ENCODE measurements around the gene IP6K2.

The IP6K2 gene

GRCh38 chr3:48688032-48688736, 28.8 kb downstream of the IP6K2 start:
- no peak for DNase-seq

DNA sequence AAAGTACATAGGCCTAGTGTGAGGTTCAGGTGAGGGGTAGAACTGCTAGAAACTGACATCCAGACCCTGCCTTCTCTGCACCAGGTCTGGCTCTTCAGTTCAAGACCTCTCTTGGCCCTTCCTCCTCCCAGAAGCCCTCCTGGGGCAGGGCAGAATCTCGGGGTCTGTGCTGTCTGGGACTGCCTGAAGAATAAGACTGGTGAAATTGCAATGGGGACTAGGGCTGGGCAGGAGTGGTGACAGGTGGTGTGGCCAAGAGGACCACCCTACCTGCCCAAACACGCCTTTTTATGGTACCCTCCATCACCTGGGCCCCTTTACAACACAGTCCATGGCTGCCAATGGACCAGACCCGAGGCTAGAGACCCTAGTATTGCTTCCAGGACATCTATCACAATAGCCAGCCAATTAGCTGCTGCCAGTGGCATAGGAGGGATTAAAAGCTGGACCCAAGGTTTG, 29.8 kb downstream of the IP6K2 start:
- no peak for DNase-seq

DNA sequence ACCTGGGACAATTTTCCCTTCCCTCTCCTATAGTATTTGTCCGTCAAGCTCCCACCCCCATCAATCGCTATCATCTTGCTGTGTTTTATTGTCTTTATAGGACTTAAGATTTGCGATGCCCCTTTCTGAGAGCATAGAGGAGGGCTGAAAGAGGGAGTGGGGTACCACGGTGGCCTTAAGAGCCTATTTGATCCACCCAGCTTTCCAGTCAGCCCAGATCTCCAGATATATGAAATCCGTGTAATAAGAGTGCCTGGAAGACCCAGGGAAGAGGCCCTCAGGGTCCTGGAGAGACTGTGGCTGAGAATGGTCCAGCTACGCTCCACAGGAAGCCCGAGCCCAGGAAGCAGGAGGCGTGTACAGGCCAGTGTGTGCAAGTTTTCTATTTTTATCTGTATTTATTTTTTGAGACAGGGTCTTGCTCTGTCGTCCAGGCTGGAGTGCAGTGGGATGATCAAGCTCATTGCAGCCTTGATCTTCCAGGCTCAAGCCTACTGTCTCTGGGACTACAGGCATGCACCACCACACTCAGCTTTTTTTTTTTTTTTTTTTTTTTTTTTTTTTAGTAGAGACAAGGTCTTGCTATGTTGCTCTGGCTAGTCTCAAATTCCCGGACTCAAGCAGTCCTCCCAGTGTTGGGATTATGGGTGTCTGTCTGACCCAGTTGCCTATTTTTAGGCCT, 30.3 kb downstream of the IP6K2 start:
- no peak for DNase-seq

DNA sequence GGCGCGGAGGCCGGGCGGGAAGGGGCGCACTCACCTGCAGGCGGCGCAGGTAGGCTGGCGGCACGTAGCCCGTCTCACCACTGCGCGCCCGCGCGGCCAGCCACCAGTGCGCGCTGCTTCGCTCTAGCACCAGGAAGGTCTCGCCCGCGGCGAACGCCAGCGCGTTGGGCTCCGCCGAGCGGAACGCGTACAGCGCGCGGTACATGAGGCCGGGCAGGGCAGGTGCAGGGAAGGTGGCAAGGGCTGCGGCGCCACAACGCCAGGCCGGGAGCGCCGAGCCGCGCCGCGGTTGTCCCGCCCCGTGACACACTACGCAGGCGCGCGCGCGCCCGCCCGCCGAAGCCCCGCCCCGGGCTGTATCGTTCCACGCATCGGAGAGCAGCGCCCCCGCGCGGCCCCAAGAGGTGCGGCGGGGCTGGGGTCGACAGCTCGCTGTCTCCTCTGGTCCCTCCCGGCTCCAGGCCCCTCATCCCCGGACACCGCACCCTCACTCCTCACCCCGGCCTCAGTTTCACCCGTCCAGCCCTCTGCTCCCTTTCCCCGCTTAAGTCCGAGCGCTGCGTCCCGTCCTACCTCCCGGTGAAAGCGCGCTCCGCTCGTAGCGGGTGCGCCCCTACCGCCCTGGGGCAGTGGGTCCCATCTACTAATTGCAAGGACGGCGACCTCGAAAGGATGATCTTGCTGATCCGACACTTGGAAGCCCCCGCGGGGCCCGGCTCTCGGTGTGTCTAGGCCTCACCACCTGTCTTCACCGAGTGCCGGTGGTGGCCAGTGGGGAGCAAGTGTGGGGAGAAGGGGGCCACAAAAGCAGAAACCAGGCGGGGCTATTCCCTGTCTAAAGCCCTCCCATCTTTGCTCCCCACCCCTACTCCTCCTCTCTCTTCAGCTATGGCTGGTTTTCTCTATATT, 31.2 kb downstream of the IP6K2 start, which contains the start of gene NCKIPSD:
Gene NCKIPSD, minus strand, starts transcription at position 313 of the 909 bp plus-strand sequence. Its CDS starts 108 bp downstream, at position 205.
- DNase-seq = peak; percentile 97

- no peak for DNase-seq
Measured at GRCh38 chr3:48685293-48685602, 31.8 kb downstream of the IP6K2 start.

GRCh38 chr3:48684480-48685143, 32.4 kb downstream of the IP6K2 start:
- DNase-seq = no peak

GRCh38 chr3:48684054-48684349, 33.0 kb downstream of the IP6K2 start:
- no peak for DNase-seq

DNA sequence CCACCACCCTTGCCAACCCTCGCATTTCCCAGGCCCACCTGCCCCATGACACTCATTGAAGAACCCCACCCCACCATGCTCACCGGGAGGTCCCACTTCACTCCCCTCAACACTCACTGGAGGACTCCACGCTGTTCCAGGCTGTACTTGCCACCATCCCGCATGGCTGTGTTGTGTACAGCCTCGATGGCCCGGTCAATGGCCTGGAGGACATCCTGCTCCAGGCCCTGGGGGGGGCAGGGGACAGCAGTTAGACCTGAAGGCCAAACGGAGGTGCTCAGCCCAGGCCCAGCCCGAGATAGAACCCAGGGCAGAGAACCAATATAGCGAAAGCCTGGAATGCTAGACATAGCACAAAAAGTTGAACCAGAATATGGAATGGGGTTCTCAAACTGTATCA, 34.2 kb downstream of the IP6K2 start:
- DNase-seq = no peak

DNA sequence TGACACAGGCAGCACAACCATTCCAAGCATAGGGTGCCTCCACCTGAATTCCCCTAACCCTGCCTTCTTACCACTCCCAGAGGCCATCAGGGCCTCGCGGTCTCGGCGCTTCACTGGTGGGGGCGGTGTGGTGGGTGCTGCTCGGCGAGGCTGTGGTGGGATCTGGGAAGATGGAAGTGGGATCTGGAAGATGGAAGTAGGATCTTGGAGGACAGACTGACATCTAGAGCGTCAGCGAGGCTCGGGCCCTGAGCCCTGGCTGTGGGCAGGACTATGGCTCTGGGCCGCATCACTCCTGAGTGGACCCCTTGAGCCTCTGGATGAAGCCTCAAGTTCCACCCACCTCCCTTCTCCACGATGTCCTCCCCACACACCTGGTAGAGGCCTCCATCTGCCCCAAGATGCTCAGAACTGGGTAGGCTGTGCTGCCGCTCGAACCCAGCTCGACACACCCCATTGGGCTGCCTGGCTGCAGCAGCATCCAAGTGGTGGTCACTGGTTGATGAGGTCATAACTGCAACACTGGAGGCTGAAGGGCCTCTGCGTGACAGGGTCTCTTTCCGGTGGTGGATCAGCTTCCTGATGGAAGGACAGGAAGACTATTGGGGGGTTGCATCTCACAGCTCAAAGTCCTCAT, 34.9 kb downstream of the IP6K2 start:
- no peak for DNase-seq

DNA sequence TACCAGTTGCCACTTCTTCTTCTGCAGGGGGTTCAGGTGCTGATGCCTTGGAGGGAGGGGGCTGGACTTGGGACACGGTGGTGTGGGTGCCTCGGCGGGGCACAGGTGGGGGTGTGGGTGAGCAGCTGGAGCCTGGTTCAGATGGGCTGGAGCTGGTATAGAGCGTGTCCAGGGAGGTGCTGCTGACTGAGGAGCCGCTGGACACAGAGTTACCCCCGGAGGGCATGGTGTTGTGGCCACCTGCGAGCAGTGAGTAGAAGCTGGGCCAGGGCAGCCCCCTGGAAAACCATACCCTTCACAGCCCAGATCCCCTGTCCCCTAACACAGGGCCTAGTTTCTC, 35.5 kb downstream of the IP6K2 start:
- no peak for DNase-seq

GRCh38 chr3:48680811-48681540, 36.0 kb downstream of the IP6K2 start:
- DNase-seq = no peak

- DNase-seq = no peak
Measured at GRCh38 chr3:48679411-48680391, 37.3 kb downstream of the IP6K2 start.

- no peak for DNase-seq
Measured at GRCh38 chr3:48678566-48679380, 38.2 kb downstream of the IP6K2 start.

DNA sequence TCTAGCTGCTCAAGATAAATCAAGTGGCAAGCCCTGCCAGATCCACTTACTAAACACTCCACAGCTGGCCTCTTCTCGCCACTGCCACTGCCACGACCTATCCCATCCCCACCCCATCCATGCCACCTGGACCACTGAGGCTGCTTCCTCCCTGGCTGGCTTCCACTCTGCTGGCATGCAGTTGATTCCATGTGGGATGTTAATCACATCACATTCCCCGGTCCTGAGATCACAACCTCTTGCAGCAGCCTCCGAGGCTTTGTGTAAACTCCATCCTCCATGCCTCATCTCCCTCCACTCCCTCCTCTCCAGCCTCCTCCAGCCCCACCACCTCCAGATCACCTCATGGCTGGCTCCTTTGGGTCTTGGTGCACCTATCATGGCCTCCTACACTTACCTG, 39.0 kb downstream of the IP6K2 start:
- no peak for DNase-seq

- DNase-seq = no peak
Measured at GRCh38 chr3:48674505-48674904, 42.5 kb downstream of the IP6K2 start.

GRCh38 chr3:48672522-48672921, 44.5 kb downstream of the IP6K2 start:
- no peak for DNase-seq

- DNase-seq = no peak
Measured at GRCh38 chr3:48664929-48665328, 52.1 kb downstream of the IP6K2 start.

DNA sequence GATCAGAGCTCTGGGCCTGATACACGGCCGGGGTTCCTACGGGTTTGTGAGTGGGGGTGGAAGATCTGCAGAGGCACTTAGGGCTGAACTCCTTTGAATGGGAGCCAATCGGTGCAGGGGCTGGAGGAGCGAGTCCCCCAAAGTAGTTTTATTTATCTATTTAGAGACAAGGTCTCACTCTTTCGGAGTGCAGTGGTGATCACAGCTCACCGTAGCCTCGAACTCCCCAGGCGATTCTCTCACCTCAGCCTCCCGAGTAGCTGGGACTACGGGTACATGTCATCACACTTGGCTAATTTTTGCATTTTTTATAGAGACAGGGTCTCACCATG, 52.7 kb downstream of the IP6K2 start:
- no peak for DNase-seq

GRCh38 chr3:48663489-48664312, 53.3 kb downstream of the IP6K2 start:
- peak; percentile 96 for DNase-seq

All from activated effector memory CD4-positive, alpha-beta T cell treated with anti-CD3 and anti-CD28 coated beads, Interleukin-2, amount 50 U/mL, for 16 hours (primary cell).